ENCODE measurements around the gene CHERP.

The CHERP gene

DNA sequence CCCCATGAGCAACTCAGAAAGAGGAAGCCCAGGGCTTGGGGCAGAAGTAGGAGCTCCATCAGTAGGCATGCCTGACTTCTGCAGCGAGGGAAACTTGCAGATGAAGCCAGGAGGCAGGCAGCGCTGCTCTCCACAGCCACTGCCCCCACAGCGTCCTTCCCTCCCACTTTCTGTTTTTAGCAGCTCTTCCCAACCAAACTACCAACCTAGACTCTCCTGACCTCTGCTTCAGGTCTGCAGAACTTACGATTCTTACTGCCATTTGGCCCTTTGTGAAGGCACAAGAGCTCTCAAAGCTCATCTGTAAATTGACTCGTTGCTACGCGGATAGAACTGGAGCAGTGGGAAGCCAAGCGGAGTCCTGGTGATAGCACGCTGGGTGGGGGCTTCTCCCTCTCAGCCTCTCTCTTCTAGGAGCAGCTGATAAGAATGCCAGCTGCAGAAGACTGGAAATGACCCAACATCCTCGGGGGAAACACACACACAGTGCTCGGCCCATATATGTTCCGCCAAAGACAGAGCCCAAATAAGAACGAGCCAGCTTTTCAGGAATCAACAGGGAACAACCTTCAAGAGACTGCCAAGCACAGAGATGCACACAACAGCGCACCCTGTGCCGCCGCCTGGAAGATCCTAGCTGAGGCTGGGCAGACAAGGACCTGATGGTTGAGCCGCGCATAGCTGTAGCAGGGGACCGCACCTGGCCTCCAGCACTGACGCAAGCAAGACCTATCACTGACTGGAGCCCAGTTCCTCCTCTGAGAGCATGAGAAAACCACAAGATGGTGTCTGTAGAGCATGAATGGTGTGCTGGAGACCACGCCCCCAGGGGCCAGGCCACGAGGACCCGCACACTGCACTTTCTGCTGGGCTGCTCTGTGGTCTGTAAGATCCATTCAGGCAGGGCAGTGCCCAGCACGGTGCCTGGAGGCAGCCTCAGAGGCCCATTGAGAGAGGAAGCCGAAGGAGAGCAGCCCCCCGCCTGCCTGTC is 45.9 kb upstream of the CHERP start:
- peak; percentile 82 to 91 (median 88) for DNase-seq
- Histone ChIP-seq H3K4me1 (ENCODE audit: control extremely low read depth in 1 of 4, control insufficient read depth in 4 of 4, insufficient read depth in 4 of 4, low read length in 3 of 4) (peaks cover 10 to 95% (median 73%) of the 10 kb centered on the region in 4 experiments), H3K27me3 (replicated peaks in 2 of 5; ENCODE audit: control insufficient read depth in 4 of 5, insufficient read depth in 5 of 5, low read length in 4 of 5) (no peaks in the 10 kb centered on the region), H3K36me3 (ENCODE audit: control insufficient read depth in 4 of 4, insufficient read depth in 4 of 4, low read length in 3 of 4) (peaks cover 0 to 12% (median 0%) of the 10 kb centered on the region in 4 experiments), H3K4me3 (ENCODE audit: control insufficient read depth in 1 of 7, extremely low read depth in 1 of 7, insufficient read depth in 4 of 7, low read depth in 2 of 7, low read length in 6 of 7) (peak overlapping the region in 6 of 7 experiments; percentile 4 to 65 (median 46)), H3K27ac (ENCODE audit: insufficient read depth in 1 of 2, low read depth in 1 of 2, low read length in 2 of 2, poor library complexity in 1 of 2, severe bottlenecking in 2 of 2) (peak overlapping the region in 1 of 2 experiments; percentile 11), H3K9me3 (ENCODE audit: control extremely low read depth in 1 of 5, control insufficient read depth in 4 of 5, insufficient read depth in 2 of 5, low read depth in 1 of 5, low read length in 4 of 5) (no peaks in the 10 kb centered on the region)
- CTCF ChIA-PET, result interaction anchor here (1.0 to 2.2 kb wide), 9 partner anchors 9 to 45 kb away, joined by 3 to 17 read pairs (median 6); partner anchors contain the start of genes MED26 and SLC35E1
- POLR2A ChIA-PET, result interaction anchor here (0.6 to 1.8 kb wide), 5 partner anchors 17 to 1812 kb away, joined by 3 to 9 read pairs (median 4); partner anchors contain the start of gene MED26
- 11% methylated on average over 25 of the region's 26 CpGs for WGBS (ENCODE audit: insufficient coverage)

DNA sequence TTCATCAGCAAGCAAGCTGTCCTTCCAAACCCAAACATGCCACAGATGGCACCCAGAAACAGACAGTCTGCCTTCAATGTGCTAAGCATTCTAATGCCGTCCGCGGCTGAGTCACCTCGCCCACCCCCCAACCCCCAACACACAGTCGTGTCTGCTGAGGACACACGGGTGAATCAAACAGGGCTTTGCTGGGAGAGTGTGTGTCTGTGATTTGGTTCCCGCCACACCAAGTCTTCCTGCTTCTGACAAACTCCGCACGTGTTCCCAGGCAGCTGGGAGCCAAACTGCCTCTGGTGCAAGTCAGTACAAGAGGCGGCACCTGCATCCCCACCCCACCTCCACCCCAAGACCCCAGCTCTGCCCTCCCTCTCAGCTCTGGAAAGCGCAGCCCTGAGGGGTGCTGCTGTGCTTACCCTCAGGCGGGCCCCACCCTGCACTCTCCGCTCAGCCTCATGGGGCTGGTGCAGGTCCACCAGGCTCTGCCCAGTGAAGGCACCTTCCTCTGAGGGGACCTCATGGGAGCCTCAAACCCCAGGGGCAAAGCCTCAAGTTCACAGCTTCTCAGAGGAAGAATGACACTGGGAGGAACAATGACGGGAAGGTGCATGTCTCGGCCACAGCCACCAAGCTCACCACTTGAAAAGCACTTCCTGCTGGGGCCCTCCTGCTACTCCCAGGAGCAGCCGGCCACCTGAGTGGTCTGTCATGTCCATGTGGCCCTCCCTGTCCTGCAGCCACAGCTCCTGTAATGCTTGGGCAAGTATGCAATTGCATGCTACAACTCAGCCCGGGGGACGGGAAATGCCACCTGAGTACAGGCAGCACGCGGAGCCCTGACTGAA is 45.0 kb upstream of the CHERP start:
- H3K27me3 ChIP-seq (replicated peaks in 2 of 5; ENCODE audit: control insufficient read depth in 4 of 5, insufficient read depth in 5 of 5, low read length in 4 of 5), result no peaks in the 10 kb centered on the region
- no peaks in the 10 kb centered on the region for H3K9me3 ChIP-seq (ENCODE audit: control extremely low read depth in 1 of 5, control insufficient read depth in 4 of 5, insufficient read depth in 2 of 5, low read depth in 1 of 5, low read length in 4 of 5)
- ChIA-PET POLR2A (interaction anchor here (0.7 to 1.8 kb wide), 5 partner anchors 13 to 44 kb away, joined by 4 to 9 read pairs (median 4); partner anchors contain the start of gene MED26), CTCF (interaction anchor here (1.0 to 2.2 kb wide), 9 partner anchors 8 to 44 kb away, joined by 3 to 17 read pairs (median 6); partner anchors contain the start of genes MED26 and SLC35E1)
- peak in 2 of 3 donors; percentile 88 to 92 for DNase-seq
- peaks cover 0 to 13% (median 0%) of the 10 kb centered on the region in 4 experiments for H3K36me3 ChIP-seq (ENCODE audit: control insufficient read depth in 4 of 4, insufficient read depth in 4 of 4, low read length in 3 of 4)
- 33% methylated on average over 12 of the region's 20 CpGs for WGBS (ENCODE audit: insufficient coverage)
- H3K4me3 ChIP-seq (ENCODE audit: control insufficient read depth in 1 of 7, extremely low read depth in 1 of 7, insufficient read depth in 4 of 7, low read depth in 2 of 7, low read length in 6 of 7), result peak overlapping the region in 4 of 7 experiments; percentile 44 to 65 (median 56)
- H3K27ac ChIP-seq (ENCODE audit: insufficient read depth in 1 of 2, low read depth in 1 of 2, low read length in 2 of 2, poor library complexity in 1 of 2, severe bottlenecking in 2 of 2), result peak overlapping the region in 1 of 2 experiments; percentile 11
- peaks cover 10 to 94% (median 75%) of the 10 kb centered on the region in 4 experiments for H3K4me1 ChIP-seq (ENCODE audit: control extremely low read depth in 1 of 4, control insufficient read depth in 4 of 4, insufficient read depth in 4 of 4, low read length in 3 of 4)

DNA sequence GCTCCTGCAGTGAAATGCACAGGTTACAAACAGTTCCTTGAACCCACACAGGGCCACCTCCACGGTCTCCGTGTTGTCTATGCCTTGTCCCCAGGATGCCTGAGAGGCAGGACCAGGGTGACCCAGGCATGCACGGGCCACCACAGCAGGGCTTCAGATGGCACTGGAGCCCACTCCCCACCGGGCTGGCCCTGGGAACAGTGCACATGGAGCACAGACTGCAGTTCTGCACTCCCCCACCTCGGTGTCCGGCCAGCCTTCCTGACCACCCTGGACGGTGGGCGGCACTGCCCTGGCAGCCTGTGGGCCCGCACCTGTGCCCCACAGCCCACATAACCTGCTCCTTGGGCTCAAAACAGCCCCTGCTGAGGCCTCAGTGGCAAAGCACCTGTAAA is 44.2 kb upstream of the CHERP start:
- ChIA-PET POLR2A (interaction anchor here (1.8 kb wide), 1 partner anchor 16 kb away, joined by 4 read pairs; no protein-coding TSS in a partner anchor), CTCF (interaction anchor here (1.8 to 2.2 kb wide), 2 partner anchors 13 to 14 kb away, joined by 6 to 17 read pairs; partner anchors contain the start of gene SLC35E1)
- Histone ChIP-seq H3K27ac (ENCODE audit: insufficient read depth in 1 of 2, low read depth in 1 of 2, low read length in 2 of 2, poor library complexity in 1 of 2, severe bottlenecking in 2 of 2) (peak overlapping the region in 1 of 2 experiments; percentile 18), H3K36me3 (ENCODE audit: control insufficient read depth in 4 of 4, insufficient read depth in 4 of 4, low read length in 3 of 4) (peaks cover 0 to 18% (median 0%) of the 10 kb centered on the region in 4 experiments), H3K4me1 (ENCODE audit: control extremely low read depth in 1 of 4, control insufficient read depth in 4 of 4, insufficient read depth in 4 of 4, low read length in 3 of 4) (peaks cover 10 to 87% (median 74%) of the 10 kb centered on the region in 4 experiments), H3K4me3 (ENCODE audit: control insufficient read depth in 1 of 7, extremely low read depth in 1 of 7, insufficient read depth in 4 of 7, low read depth in 2 of 7, low read length in 6 of 7) (peak overlapping the region in 1 of 7 experiments; percentile 11), H3K9me3 (ENCODE audit: control extremely low read depth in 1 of 5, control insufficient read depth in 4 of 5, insufficient read depth in 2 of 5, low read depth in 1 of 5, low read length in 4 of 5) (no peaks in the 10 kb centered on the region), H3K27me3 (replicated peaks in 2 of 5; ENCODE audit: control insufficient read depth in 4 of 5, insufficient read depth in 5 of 5, low read length in 4 of 5) (no peaks in the 10 kb centered on the region)
- WGBS (ENCODE audit: insufficient coverage), result 93% methylated on average over 6 of the region's 9 CpGs
- no peak for DNase-seq

DNA sequence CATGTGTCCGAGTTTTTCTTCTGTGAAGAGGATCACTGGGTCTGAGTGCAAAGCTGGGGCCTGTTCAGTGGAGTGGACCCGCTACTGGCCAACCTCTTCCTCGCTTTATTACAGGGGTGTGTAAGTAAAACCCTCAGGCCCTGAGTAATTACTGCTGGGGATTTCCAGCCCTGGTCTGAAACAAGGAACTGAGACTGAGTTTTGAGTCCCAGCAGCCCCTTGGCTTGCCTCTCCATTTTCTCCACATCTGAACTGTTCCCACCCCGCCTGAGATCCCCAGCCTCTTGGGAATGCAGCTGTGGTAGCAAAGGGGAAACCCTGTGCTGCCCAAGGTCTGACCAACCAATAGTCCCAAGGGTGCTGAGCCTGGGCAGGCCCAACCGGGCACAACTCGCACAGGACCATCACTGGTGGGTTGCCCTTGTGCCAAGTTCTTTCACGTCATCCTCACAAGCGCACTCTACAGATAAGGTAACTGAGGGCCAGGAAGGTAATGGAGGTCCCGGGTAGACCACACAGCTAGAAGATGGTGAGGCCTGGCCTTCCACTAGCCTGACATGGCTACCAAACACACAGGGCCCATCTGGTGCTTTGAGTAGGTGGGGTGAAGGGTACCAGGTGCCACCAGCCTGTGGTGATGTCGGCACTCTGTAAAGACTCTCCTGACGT is 43.7 kb upstream of the CHERP start:
- peak in 2 of 3 donors; percentile 58 to 61 for DNase-seq
- Histone ChIP-seq H3K4me3 (ENCODE audit: control insufficient read depth in 1 of 7, extremely low read depth in 1 of 7, insufficient read depth in 4 of 7, low read depth in 2 of 7, low read length in 6 of 7) (peak overlapping the region in 1 of 7 experiments; percentile 58), H3K27me3 (replicated peaks in 2 of 5; ENCODE audit: control insufficient read depth in 4 of 5, insufficient read depth in 5 of 5, low read length in 4 of 5) (no peaks in the 10 kb centered on the region), H3K9me3 (ENCODE audit: control extremely low read depth in 1 of 5, control insufficient read depth in 4 of 5, insufficient read depth in 2 of 5, low read depth in 1 of 5, low read length in 4 of 5) (no peaks in the 10 kb centered on the region), H3K4me1 (ENCODE audit: control extremely low read depth in 1 of 4, control insufficient read depth in 4 of 4, insufficient read depth in 4 of 4, low read length in 3 of 4) (peaks cover 10 to 82% (median 74%) of the 10 kb centered on the region in 4 experiments), H3K36me3 (ENCODE audit: control insufficient read depth in 4 of 4, insufficient read depth in 4 of 4, low read length in 3 of 4) (peaks cover 0 to 21% (median 0%) of the 10 kb centered on the region in 4 experiments), H3K27ac (ENCODE audit: insufficient read depth in 1 of 2, low read depth in 1 of 2, low read length in 2 of 2, poor library complexity in 1 of 2, severe bottlenecking in 2 of 2) (peak overlapping the region; percentile 18 to 69)
- ChIA-PET POLR2A (interaction anchor here (1.3 kb wide), 1 partner anchor 10 kb away, joined by 3 read pairs; no protein-coding TSS in a partner anchor), CTCF (interaction anchor here (1.4 to 3.7 kb wide), 3 partner anchors 12 to 28 kb away, joined by 3 to 12 read pairs (median 5); no protein-coding TSS in a partner anchor)
- WGBS (ENCODE audit: insufficient coverage), result 90% methylated on average over 11 of the region's 11 CpGs

DNA sequence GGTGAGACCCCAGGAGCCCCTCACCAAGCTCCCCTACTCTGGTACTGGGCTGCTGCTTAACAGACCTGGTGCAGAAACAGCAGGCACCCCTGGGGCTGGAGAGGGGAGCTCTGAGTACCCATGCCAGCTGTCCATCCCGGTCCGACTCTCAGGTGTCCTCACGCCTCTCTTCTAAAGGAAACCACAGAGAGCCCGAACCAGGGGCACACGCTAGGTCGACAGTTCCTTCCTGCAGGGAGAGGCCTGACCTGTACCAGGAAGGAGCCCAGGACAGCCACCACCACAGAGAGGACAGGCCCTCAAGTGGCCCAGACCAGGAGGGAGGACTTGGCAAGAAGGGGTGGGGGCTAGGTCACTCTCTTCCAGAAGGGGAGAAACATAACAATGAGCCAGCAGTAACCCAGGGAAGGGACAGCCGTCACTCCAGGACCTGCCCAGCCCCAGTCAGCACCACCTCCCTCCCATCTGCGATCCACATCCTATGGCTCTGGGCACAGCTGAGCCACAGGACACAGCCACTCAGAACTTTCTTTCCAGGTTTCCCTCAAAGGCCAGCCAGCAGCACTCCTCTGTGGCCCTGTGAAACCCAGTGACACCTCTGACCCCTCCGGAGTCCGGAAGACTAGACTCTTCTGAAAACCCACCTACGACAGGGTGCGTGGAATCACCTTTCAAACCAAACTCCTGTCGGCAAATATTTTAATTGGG is 43.0 kb upstream of the CHERP start:
- 67% methylated on average over 13 of the region's 13 CpGs for WGBS (ENCODE audit: insufficient coverage)
- POLR2A ChIA-PET, result interaction anchor here (1.1 to 2.8 kb wide), 5 partner anchors 9 to 43 kb away, joined by 3 to 16 read pairs (median 5); partner anchors contain the start of genes MED26 and SLC35E1

More for the DNA sequence above, 43.0 kb upstream of the CHERP start:
- H3K4me1 ChIP-seq (ENCODE audit: control extremely low read depth in 1 of 4, control insufficient read depth in 4 of 4, insufficient read depth in 4 of 4, low read length in 3 of 4), result peaks cover 10 to 78% (median 73%) of the 10 kb centered on the region in 4 experiments
- no peaks in the 10 kb centered on the region for H3K9me3 ChIP-seq (ENCODE audit: control extremely low read depth in 1 of 5, control insufficient read depth in 4 of 5, insufficient read depth in 2 of 5, low read depth in 1 of 5, low read length in 4 of 5)
- CTCF ChIA-PET, result interaction anchor here (0.7 to 3.7 kb wide), 7 partner anchors 8 to 39 kb away, joined by 3 to 12 read pairs (median 3); no protein-coding TSS in a partner anchor
- peak overlapping the region in 4 of 7 experiments; percentile 34 to 72 (median 56) for H3K4me3 ChIP-seq (ENCODE audit: control insufficient read depth in 1 of 7, extremely low read depth in 1 of 7, insufficient read depth in 4 of 7, low read depth in 2 of 7, low read length in 6 of 7)
- no peaks in the 10 kb centered on the region for H3K27me3 ChIP-seq (replicated peaks in 2 of 5; ENCODE audit: control insufficient read depth in 4 of 5, insufficient read depth in 5 of 5, low read length in 4 of 5)
- no peak for DNase-seq
- peak overlapping the region; percentile 22 to 69 for H3K27ac ChIP-seq (ENCODE audit: insufficient read depth in 1 of 2, low read depth in 1 of 2, low read length in 2 of 2, poor library complexity in 1 of 2, severe bottlenecking in 2 of 2)
- H3K36me3 ChIP-seq (ENCODE audit: control insufficient read depth in 4 of 4, insufficient read depth in 4 of 4, low read length in 3 of 4), result peaks cover 0 to 24% (median 0%) of the 10 kb centered on the region in 4 experiments
